GM12872 (cell line): ENCODE results near the gene SMR3B.

Source experiments
- TF ChIP-seq, protein P1 (sequence below): IDR thresholded peaks from 3 replicates; pipeline ENCODE4 v1.5.1; 2011; ENCODE audit warnings: low read depth, mild to moderate bottlenecking, low read length, moderate library complexity; ENCODE audit not compliant: insufficient read depth

The SMR3B gene

DNA sequence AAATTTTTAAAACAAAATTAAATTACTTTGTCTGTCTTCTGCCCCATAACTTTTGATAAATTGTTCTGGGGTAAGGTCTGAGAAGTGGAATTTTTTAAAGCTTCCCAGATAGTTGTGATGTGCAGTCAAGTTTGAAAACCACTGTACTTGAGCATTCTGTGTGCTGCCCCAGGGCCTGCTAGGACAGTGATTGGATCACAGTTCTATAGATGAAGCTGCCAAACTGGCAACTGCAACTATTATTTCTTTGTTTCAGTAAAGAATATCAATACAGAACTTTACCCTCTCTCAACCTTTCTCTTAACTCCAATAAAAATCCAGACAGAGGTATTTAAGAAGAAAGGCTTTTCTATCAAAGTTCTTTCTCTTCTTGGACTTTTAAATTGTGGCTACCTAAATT lies 14.6 kb downstream of the SMR3B start, which contains the start of gene OPRPN:
OPRPN (plus strand) TSS at position 361 of the 400 bp plus-strand sequence. CDS start 1,346 bp downstream, outside the sequence.
- TF ChIP-seq, protein P1, sequence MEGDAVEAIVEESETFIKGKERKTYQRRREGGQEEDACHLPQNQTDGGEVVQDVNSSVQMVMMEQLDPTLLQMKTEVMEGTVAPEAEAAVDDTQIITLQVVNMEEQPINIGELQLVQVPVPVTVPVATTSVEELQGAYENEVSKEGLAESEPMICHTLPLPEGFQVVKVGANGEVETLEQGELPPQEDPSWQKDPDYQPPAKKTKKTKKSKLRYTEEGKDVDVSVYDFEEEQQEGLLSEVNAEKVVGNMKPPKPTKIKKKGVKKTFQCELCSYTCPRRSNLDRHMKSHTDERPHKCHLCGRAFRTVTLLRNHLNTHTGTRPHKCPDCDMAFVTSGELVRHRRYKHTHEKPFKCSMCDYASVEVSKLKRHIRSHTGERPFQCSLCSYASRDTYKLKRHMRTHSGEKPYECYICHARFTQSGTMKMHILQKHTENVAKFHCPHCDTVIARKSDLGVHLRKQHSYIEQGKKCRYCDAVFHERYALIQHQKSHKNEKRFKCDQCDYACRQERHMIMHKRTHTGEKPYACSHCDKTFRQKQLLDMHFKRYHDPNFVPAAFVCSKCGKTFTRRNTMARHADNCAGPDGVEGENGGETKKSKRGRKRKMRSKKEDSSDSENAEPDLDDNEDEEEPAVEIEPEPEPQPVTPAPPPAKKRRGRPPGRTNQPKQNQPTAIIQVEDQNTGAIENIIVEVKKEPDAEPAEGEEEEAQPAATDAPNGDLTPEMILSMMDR, result no peak

DNA sequence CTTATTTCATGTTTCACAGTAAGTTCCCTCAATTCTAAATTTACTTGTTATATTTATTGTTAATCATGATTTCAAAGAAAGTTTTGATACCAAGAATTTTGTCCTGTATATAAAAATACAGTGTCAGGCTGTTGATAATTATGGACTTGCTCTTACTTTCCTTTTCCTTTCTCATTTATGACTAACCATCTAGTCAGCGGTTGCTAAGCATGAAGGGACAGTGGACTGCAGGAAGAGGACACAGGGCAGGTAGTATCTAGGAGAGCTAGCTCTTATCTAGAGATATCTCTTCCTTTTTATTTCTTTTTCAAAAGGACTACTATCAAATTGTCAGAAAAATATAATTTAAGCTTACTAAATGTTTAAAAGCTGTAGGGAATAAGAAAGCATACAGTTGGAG lies 16.4 kb downstream of the SMR3B start:
- TF ChIP-seq, protein P1, result no peak

DNA sequence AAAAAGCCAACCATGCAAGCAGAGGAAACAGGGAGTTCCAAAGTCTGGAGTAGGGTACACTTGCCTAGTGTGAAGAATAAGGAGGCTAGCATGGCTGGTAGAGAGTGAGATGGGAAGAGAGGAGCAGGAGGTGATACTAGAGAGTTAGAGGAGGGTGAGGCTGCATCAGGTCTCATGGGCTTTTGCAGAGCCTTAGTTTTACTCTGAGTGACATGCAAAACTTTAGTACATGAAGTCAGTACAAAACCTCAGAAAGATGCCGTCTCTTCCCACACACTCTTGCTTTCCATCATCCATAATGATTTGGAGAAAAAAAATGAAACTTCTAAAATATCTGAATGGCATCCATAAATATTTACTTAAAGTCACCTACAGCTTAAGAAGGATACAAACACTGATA lies 19.8 kb downstream of the SMR3B start:
- TF ChIP-seq, protein P1, result no peak

DNA sequence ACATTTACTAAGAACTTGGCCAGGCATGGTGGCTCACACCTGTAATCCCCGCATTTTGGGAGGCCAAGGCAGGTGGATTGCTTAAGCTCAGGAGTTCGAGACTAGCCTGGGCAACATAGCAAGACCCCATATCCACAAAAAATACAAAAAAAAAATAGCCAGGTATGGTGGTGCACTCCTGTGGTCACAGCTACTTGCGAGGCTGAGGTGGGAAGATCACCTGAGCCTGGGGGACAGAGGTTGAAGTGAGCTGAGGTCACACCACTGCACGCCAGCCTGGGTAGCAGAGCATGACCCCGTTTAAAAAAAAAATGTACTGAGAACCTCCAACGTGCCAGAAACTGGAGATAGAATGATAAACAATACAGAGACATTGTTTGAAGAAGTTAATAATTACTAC lies 22.8 kb downstream of the SMR3B start:
- TF ChIP-seq, protein P1, result no peak

DNA sequence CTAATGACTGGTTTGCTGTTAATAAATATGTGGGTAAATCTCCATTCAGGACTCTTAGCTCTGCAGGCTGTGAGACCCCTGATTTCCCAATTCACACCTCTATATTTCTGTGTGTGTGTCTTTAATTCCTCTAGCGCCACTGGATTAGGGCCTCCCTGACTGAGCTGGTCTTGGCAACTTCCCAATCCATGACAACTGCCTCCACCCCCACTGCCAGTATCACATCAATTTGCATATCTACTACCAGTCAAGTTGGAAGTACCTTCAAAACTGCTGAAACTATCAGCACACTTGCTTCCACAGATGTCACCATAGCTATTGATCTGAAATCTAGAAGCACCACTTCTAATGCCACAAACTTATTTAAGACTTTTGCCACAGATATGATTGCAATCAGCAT lies 42.4 kb downstream of the SMR3B start:
- TF ChIP-seq, protein P1, result no peak

DNA sequence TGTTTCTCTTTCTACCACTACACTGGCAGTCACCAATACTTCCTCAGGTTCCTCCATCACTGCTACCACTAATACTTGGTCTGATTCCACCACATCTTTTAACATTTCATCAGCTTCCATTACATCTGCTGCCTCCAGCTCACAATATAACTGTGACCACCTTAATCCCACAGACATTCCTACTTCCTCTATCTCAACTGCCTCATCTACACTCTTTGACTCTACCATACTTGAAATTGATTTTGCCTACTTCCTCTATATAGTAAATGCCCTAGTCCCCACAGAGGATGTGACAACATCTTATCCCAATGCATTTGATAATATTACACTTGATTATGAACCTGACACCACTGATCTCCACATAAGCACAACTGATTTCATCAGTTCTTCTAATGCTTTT lies 43.9 kb downstream of the SMR3B start:
- TF ChIP-seq, protein P1, result no peak

DNA sequence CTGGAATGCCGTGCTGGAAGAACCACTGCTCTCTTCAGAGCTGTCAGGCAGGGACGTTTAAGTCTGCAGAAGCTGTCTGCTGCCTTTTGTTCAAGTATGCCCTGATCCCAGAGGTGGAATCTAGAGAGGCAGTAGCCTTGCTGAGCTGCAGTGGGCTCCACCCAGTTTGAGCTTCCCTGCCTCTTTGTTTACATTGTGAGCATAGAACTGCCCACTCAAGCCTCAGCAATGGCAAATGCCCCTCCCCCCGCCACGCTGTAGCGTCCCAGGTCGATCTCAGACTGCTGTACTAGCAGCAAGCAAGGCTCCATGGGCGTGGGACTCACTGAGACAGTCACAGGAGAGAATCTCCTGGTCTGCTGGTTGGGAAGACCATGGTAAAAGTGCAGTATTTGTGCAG lies 54.3 kb downstream of the SMR3B start:
- TF ChIP-seq, protein P1, result no peak
